ENCODE data around the gene LCLAT1. TPM values are rescaled to one million over a fixed set of nuclear protein-coding genes. Genes with fewer than 3 reads are reported as not detected.

Gene LCLAT1
- polyA plus RNA-seq, 1 of the 3 experiments (the other 2 are of a cell fraction), result 6.9 TPM

GRCh38 chr2:30405260-30405605 is 41.8 kb upstream of the LCLAT1 start (continued):
- TF ChIP-seq RAD21 (IDR thresholded peaks at IDR 0.05; ENCODE audit: low read length), result no peak
- no peak for TF ChIP-seq MAX (IDR thresholded peaks at IDR 0.05; ENCODE audit: low read depth)

- Histone ChIP-seq H3K27me3 (ENCODE audit: insufficient read depth) (no peaks in the 10 kb centered on the region), H4K20me1 (ENCODE audit: insufficient read depth) (no peaks in the 10 kb centered on the region), H3K36me3 (replicated peaks in 1 of 2; ENCODE audit: control insufficient read depth in 1 of 2, insufficient read depth in 2 of 2, low read length in 1 of 2) (no peaks in the 10 kb centered on the region), H3K9me3 (no peaks in the 10 kb centered on the region), H3K4me3 (ENCODE audit: low read depth in 2 of 2, low read length in 1 of 2) (no peak overlapping the region), H3K4me2 (no peak overlapping the region), H2AFZ (ENCODE audit: low read depth) (no peak overlapping the region), H3K79me2 (ENCODE audit: insufficient read depth) (no peaks in the 10 kb centered on the region), H3K27ac (ENCODE audit: low read depth in 2 of 2, low read length in 1 of 2) (no peak overlapping the region), H3F3A (replicated peaks; ENCODE audit: insufficient read depth) (peaks cover 4% of the 10 kb centered on the region), H3K9me2 (no peaks in the 10 kb centered on the region), H3K9ac (no peak overlapping the region), H3K4me1 (ENCODE audit: control insufficient read depth in 1 of 2, insufficient read depth in 2 of 2, low read depth in 1 of 2, low read length in 1 of 2) (peaks cover 6 to 30% of the 10 kb centered on the region in 2 experiments; a peak in 3 of 4 replicates)
- ChIA-PET POLR2A (no interaction called here), CTCF (interaction anchor here (0.7 to 1.2 kb wide), 2 partner anchors 168 to 173 kb away, joined by 3 read pairs; no protein-coding TSS in a partner anchor)
- no peak for DNase-seq
- WGBS (ENCODE audit: low lambda C conversion rate), result 88% methylated on average over 2 of the region's 2 CpGs
- TF ChIP-seq RFX5 (IDR thresholded peaks at IDR 0.05; ENCODE audit: low read length), result no peak
These were observed 40.2 kb upstream of the LCLAT1 start for GRCh38 chr2:30406853-30407252.

- H3K9me2 ChIP-seq, result no peaks in the 10 kb centered on the region
- H3K27ac ChIP-seq (ENCODE audit: low read depth in 2 of 2, low read length in 1 of 2), result peak overlapping the region; percentile 18 to 44; a peak in 2 of 4 replicates
- H3K9ac ChIP-seq, result no peak overlapping the region
- no peaks in the 10 kb centered on the region for H3K9me3 ChIP-seq
- peaks cover 4% of the 10 kb centered on the region for H3F3A ChIP-seq (replicated peaks; ENCODE audit: insufficient read depth)
- DNase-seq, result no peak
- H4K20me1 ChIP-seq (ENCODE audit: insufficient read depth), result no peaks in the 10 kb centered on the region
- H3K79me2 ChIP-seq (ENCODE audit: insufficient read depth), result no peaks in the 10 kb centered on the region
- ChIA-PET POLR2A (interaction anchor here (1.0 kb wide), 1 partner anchor 193 kb away, joined by 3 read pairs; no protein-coding TSS in a partner anchor), CTCF (interaction anchor here (0.7 to 1.6 kb wide), 4 partner anchors 13 to 302 kb away, joined by 3 to 8 read pairs (median 4); no protein-coding TSS in a partner anchor)
- H2AFZ ChIP-seq (ENCODE audit: low read depth), result no peak overlapping the region
- H3K36me3 ChIP-seq (replicated peaks in 1 of 2; ENCODE audit: control insufficient read depth in 1 of 2, insufficient read depth in 2 of 2, low read length in 1 of 2), result no peaks in the 10 kb centered on the region
- peak overlapping the region; percentile 44; the same call in 1 of the 2 replicates for H3K4me2 ChIP-seq
- peaks cover 21 to 30% of the 10 kb centered on the region in 2 experiments; a peak in 3 of 4 replicates for H3K4me1 ChIP-seq (ENCODE audit: control insufficient read depth in 1 of 2, insufficient read depth in 2 of 2, low read depth in 1 of 2, low read length in 1 of 2)
- H3K27me3 ChIP-seq (ENCODE audit: insufficient read depth), result no peaks in the 10 kb centered on the region
- H3K4me3 ChIP-seq (ENCODE audit: low read depth in 2 of 2, low read length in 1 of 2), result no peak overlapping the region
- peak; percentile 35 for TF ChIP-seq CTCF (IDR thresholded peaks at IDR 0.05)
- no peak for TF ChIP-seq RXRA (IDR thresholded peaks at IDR 0.05; ENCODE audit: borderline replicate concordance, low read depth)
- no peak for TF ChIP-seq MEF2A (IDR thresholded peaks at IDR 0.05; ENCODE audit: borderline replicate concordance, low read depth)
- peak; percentile 43; the same call in 1 of the 2 replicates for TF ChIP-seq REST (IDR thresholded peaks at IDR 0.05; ENCODE audit: low read depth, low read length)
- TF ChIP-seq TAF1 (IDR thresholded peaks at IDR 0.05; ENCODE audit: borderline replicate concordance, low read depth, low read length), result no peak
- no peak for TF ChIP-seq RCOR1 (IDR thresholded peaks at IDR 0.05; ENCODE audit: low read length)
- no peak for TF ChIP-seq ZBTB33 (IDR thresholded peaks at IDR 0.05; ENCODE audit: borderline replicate concordance, low read depth)
- TF ChIP-seq POLR2AphosphoS5 (IDR thresholded peaks at IDR 0.05; ENCODE audit: low read depth, low read length), result peak; percentile 25; the same call in 1 of the 2 replicates
- TF ChIP-seq CHD2 (IDR thresholded peaks at IDR 0.05; ENCODE audit: low read length, partially characterized antibody), result no peak
- TF ChIP-seq RAD21 (IDR thresholded peaks at IDR 0.05; ENCODE audit: low read length), result no peak
- no peak for TF ChIP-seq MXI1 (IDR thresholded peaks at IDR 0.05; ENCODE audit: low read depth, low read length)
- TF ChIP-seq RFX5 (IDR thresholded peaks at IDR 0.05; ENCODE audit: low read length), result no peak
- no peak for TF ChIP-seq GATA2 (CRISPR knock-in tag; IDR thresholded peaks at IDR 0.05)
- peak; percentile 62 for TF ChIP-seq TCF12 (IDR thresholded peaks at IDR 0.05)
- no peak for TF ChIP-seq MAX (IDR thresholded peaks at IDR 0.05; ENCODE audit: low read depth)
- TF ChIP-seq SMC3 (IDR thresholded peaks at IDR 0.05; ENCODE audit: low read depth, low read length), result no peak
- TF ChIP-seq EZH2phosphoT487 (IDR thresholded peaks at IDR 0.05; ENCODE audit: borderline replicate concordance, low read depth), result no peak
- TF ChIP-seq FOXM1 (IDR thresholded peaks at IDR 0.05; ENCODE audit: low read depth), result no peak
These were observed 38.1 kb upstream of the LCLAT1 start for GRCh38 chr2:30408961-30409387.
